Heart left ventricle (tissue), 13 donors: ENCODE data around the gene CIPC.

Source experiments
- POLR2A ChIP-seq, 2 donors: fragments of 450-650 bp; IDR thresholded peaks; one replicate each; pipeline ENCODE4 v1.6.1; 2017; ENCODE audit warnings: antibody characterized with exemption in 2 of 2, mild to moderate bottlenecking in 2 of 2, moderate library complexity in 2 of 2
- TF ChIP-seq, protein P1 (sequence below), 12 donors: fragments of 200-600 bp; sonication (generic) in 4 of 12; IDR thresholded peaks; one replicate each; pipeline versions ENCODE4 v1.5.0 to v1.8.0; 2018 to 2022; ENCODE audit warnings: antibody characterized with exemption in 12 of 12, mild to moderate bottlenecking in 5 of 12
- donor health status: ischemic (EF 13 %, LVEDD 7.1; RV severe dilation, severe dysfunction).
- donor health status: DM: no; HTN: yes; CAD: no.
- donor health status: DM: no; HTN: no; CAD: no.
- donor health status: ischemic (EF 25% LVEDD 6.9; RV normal size, moderate dysfunction).
- donor health status: ischemic (EF 25% LVEDD 5.7; RV mildly dilated, moderate dysfunction).
- donor health status: ischemic (EF 35%, LVEDD 5.7; RV mildly dilated, moderate dysfunction).
- donor health status: nonischemic (EF 11% LVEDD 7.7; RV severe dilation, severe dysfunction).
- donor health status: DM: yes; HTN: yes; CAD: no.
- donor health status: PGD.
- donor health status: ischemic (EF 29% LVEDD 5.4; RV normal size, mild dysfunction).
- donor health status: nonischemic (EF 23%, LVEDD 6.1; RV moderate dilation, normal function).

DNA sequence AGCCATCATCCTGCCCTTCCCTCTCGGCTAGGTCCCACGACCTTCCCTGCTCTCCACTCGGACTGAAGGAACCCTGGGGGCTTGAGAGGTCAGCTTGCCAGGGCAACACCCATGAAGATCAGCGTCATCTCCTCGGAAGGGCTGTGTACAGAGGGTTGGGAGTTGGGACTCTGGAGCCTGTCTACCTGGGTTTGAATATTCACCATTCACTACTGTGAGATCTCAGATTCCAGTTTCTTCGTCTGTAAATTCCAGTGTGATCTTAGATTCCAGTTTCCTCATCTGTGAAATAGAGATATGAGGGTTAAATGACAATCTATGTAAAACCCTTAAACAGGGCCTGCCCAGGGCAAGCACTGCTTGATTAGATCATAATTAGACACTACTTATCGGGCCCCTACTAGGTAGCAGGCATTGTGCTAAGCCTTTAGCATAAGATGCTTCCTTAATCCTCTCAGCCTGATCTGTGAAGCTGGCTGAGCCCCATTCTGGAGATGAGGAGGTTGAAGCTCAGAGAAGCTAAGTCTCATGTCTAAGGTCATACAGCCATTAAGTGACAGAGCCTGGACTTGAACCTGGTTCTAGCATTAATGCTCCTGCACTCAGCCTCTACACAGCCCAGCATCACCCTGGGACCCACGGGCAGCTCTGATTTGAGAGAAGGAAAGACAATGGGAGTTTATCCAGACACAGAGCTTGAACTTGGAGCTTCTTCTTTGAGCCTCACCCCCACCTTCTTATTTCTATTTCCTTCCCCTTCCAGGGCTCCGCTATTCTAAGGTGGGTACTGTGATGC is 44.1 kb downstream of the CIPC start:
- TF ChIP-seq, protein P1, sequence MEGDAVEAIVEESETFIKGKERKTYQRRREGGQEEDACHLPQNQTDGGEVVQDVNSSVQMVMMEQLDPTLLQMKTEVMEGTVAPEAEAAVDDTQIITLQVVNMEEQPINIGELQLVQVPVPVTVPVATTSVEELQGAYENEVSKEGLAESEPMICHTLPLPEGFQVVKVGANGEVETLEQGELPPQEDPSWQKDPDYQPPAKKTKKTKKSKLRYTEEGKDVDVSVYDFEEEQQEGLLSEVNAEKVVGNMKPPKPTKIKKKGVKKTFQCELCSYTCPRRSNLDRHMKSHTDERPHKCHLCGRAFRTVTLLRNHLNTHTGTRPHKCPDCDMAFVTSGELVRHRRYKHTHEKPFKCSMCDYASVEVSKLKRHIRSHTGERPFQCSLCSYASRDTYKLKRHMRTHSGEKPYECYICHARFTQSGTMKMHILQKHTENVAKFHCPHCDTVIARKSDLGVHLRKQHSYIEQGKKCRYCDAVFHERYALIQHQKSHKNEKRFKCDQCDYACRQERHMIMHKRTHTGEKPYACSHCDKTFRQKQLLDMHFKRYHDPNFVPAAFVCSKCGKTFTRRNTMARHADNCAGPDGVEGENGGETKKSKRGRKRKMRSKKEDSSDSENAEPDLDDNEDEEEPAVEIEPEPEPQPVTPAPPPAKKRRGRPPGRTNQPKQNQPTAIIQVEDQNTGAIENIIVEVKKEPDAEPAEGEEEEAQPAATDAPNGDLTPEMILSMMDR (IDR thresholded peaks at IDR 0.05) = no peak
- no peak for TF ChIP-seq POLR2A (IDR thresholded peaks at IDR 0.05)
